Stimulated activated CD8-positive, alpha-beta memory T cell treated with anti-CD3 and anti-CD28 coated beads, Interleukin-15, amount 100 ng/mL, for 1 hour (primary cell): ENCODE measurements around the gene VTA1.
A peak's percentile ranks its signal among the peaks of the same experiment; 100 is the strongest.
"Not testable (repeated sequence)": the region's sequence is repeated elsewhere in the genome, so short reads cannot be mapped to it uniquely, and the experiment has no call there.

ENCODE experiments used
- DNase-seq: peaks from one replicate; pipeline ENCODE4 v3.0.0-alpha.2; 2020; ENCODE audit warnings: low read depth

The VTA1 gene

GRCh38 chr6:142226731-142227130 is 79.7 kb downstream of the VTA1 start:
- no peak for DNase-seq

DNA sequence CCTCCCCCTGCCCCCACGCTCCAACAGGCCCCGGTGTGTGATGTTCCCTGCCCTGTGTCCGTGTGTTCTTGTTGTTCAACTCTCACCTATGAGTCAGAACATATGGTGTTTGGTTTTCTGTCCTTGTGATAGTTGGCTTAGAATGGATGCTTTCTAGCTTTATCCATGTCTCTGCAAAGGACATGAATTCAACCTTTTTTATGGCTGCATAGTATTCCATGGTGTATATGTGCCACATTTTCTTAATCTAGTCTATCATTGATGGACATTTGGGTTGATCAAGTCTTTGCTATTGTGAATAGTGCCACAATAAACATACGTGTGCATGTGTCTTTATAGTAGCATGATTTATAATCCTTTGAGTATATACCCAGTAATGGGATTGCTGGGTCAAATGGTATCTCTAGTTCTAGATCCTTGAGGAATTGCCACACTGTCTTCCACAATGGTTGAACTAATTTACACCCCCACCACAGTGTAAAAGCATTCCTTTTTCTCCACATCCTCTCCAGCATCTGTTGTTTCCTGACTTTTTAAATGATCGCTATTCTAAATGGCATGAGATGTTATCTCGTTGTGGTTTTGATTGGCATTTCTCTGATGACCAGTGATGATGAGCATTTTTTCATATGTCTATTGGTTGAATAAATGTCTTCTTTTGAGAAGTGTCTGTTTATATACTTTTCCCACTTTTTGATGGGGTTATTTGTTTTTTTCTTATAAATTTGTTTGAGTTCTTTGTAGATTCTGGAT is 82.6 kb downstream of the VTA1 start:
- not testable (repeated sequence) for DNase-seq

GRCh38 chr6:142232206-142233044 is 85.4 kb downstream of the VTA1 start:
- DNase-seq, result peak; percentile 9

- no peak for DNase-seq
Measured at GRCh38 chr6:142233945-142234682, 87.1 kb downstream of the VTA1 start.

DNA sequence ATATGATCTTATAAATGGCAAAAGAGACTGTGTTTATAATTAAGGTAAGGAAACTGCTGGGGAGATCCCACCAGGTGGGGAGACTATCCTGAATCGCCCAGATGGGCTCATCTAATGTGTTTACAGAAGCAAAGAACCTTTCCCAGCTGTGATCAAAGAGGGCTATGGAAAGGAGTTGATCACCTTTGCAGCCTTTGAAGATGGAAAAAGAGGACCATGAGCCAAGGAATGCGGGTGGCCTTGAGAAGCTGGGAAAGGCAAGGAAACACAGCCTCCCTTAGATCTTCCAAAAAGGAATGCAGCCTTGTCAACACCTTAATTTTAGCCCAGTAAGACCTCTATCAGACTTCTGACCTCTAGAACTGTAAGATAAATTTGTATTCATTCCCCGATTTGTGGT is 88.2 kb downstream of the VTA1 start:
- DNase-seq, result no peak

DNA sequence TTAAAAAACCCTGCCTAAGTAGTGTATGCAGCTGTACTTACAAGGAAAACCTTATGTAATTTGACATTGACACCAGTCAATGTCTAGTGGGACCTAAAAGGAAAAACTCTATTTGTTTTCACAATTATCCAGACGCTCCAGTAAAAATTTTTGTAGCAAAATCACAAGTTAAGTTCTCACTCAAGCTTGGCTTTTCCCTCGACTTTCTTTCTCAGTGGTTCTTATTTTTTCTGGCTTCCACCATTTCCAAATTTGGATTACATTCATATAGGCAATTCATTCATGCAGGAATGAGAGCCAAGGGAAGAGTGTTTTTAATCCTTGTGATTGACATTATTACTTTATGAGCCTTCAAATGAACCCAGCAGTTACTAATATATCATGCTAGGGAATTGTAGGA is 88.7 kb downstream of the VTA1 start:
- no peak for DNase-seq

DNA sequence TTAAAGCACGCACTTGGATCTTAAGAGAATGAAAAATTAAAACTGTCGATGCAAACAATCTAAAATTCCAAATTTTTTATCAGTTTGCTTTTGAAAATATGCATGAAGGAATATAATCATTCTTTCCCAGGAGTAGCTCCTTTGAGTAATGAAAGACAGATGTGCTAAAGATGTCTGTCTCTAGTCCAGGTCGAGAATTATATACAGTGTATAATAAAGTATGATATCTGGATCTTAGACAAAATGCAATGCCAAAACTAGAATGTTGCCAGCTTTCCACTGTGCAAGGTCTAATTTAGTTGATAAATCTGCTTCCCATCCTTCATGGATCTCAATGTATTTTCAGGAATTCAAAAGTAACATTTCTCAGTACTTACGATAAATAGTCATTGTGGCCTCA is 89.6 kb downstream of the VTA1 start:
- no peak for DNase-seq

DNA sequence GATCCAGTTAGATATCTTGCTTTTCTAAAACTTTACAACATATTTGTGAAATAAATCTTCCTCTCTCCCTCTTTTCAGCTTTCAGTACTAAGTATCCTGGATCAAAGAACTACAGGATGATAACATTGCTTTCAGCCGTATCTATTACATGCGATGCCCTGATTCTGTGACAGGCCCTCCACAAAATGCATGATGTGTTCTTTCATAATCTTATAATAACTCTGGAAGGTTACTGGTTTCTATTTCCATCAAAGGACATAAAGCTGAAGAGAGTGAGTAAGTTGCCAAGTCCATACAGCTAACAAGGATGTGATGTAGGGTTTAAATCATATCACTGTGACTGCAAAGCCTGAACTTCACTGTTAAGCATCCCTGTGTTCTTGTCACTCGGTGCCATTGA is 91.8 kb downstream of the VTA1 start:
- no peak for DNase-seq

GRCh38 chr6:142240179-142240578 is 93.1 kb downstream of the VTA1 start:
- no peak for DNase-seq

GRCh38 chr6:142241061-142241460 is 94.0 kb downstream of the VTA1 start:
- DNase-seq, result no peak

DNA sequence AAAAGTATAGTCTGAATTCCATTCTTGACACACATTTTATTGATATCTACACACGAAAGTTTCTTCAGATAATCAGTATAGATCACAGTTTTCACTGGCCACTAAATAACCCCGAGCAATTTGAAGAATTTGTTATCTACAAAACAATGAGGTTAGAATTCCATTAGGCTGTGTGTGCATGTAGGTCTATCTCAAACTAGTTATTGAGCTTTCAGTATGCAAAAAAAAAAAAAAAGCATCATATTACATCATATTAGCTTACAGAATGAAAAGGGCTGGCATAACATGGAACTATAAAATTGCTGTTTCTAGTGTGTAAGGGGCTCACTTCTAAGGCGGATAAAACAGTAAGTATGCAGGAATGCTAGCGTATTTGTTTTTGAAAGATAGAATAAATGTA is 95.2 kb downstream of the VTA1 start:
- no peak for DNase-seq

- DNase-seq, result no peak
Measured at GRCh38 chr6:142246960-142247359, 99.9 kb downstream of the VTA1 start.

- no peak for DNase-seq
Measured at GRCh38 chr6:142249266-142249665, 102.2 kb downstream of the VTA1 start.

DNA sequence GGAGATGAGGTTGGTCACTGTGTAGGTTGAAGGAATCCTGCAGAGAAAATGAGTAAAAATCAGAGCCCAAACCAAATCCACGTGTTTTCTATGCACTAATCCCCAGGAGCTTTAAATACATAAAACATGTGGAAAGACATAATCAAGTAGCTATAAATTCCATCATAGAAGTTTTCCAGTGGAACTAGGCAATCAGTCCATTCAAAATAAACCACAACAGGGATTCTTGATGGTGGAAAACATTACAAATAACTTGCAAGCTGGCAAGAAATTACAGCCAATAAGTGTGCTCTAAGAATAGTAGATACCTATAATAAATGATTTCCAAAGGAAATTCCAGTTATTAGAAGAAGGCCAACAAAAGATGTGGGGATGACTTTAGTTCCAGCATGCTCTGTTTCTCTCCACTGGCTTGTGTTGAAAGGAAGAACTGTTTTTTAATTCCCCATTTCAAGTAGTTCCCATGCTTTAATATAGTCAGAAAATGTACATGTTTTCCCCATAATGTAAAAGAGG is 104.9 kb downstream of the VTA1 start:
- no peak for DNase-seq

GRCh38 chr6:142254513-142254912 is 107.5 kb downstream of the VTA1 start:
- DNase-seq, result no peak

GRCh38 chr6:142255785-142256184 is 108.7 kb downstream of the VTA1 start:
- no peak for DNase-seq

GRCh38 chr6:142258305-142258704 is 111.2 kb downstream of the VTA1 start:
- DNase-seq, result no peak

DNA sequence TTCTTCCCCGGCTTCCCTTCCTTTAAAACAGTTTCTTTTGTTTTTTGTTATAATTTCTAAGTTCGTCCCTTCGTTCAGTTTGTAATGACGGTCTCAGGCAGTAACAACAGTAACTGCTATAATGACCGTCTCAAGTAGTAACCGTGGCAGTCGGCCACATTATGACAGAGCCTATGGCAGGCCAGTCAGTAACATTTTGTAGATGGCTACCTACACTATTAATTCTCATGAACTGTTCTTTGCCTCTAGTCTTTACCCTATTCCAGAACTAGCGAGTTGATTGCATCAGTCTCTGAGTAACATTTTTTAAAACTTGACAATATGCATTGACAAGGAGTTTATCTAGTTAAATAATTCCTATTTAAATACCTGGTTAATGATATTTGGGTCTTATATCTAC is 111.7 kb downstream of the VTA1 start:
- no peak for DNase-seq

- DNase-seq, result no peak
Measured at GRCh38 chr6:142260748-142261147, 113.7 kb downstream of the VTA1 start.

GRCh38 chr6:142262231-142262630 is 115.2 kb downstream of the VTA1 start:
- no peak for DNase-seq

- no peak for DNase-seq
Measured at GRCh38 chr6:142265476-142265875, 118.4 kb downstream of the VTA1 start.

DNA sequence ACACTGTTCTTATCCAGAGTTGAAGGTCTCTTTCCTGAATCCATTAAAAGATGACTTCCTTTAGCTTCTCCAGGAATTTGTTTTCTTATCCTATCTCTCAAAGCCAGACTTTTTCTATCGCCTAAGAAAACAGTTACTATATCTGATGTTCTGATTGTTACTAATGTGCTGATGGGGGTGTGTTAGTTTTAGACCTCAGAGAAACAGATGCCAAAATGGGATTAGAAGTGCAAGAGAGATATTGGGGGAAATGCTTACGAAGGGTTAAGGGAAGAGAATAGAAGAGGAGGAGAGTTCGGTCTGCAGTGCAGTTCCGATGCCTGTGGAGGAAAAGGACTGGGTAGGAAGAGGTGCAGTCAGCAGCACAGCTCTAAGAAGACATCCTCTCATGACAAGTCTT is 119.0 kb downstream of the VTA1 start:
- no peak for DNase-seq

GRCh38 chr6:142271476-142271875 is 124.4 kb downstream of the VTA1 start:
- no peak for DNase-seq
